Fibroblast of skin of abdomen (primary cell): ENCODE results near the gene OOSP2. TPM values are rescaled to one million over a fixed set of nuclear protein-coding genes. Genes with fewer than 3 reads are reported as not detected.
"Not testable (repeated sequence)": the region's sequence is repeated elsewhere in the genome, so short reads cannot be mapped to it uniquely, and the experiment has no call there.

ENCODE experiments used
- DNase-seq: peaks from one replicate; pipeline ENCODE4 v3.0.0-alpha.2; 2013
- polyA plus RNA-seq, 2 experiments: library from polyadenylated mRNA; unstranded; fragments of 120-200 nt; gene quantifications; one replicate each; pipeline ENCODE4 v1.2.1, GENCODE V29; 2013; ENCODE audit not compliant: insufficient read length in 2 of 2

The OOSP2 gene, protein sequence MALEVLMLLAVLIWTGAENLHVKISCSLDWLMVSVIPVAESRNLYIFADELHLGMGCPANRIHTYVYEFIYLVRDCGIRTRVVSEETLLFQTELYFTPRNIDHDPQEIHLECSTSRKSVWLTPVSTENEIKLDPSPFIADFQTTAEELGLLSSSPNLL
- polyA plus RNA-seq (2013, experiment 1 of 2; ENCODE audit: insufficient read length), result not detected
- polyA plus RNA-seq (2013, experiment 2 of 2; ENCODE audit: insufficient read length), result not detected

- DNase-seq, result no peak
Measured at GRCh38 chr11:60040109-60040508, at the start of gene OOSP2. TSS of gene OOSP2 (plus strand) at chr11:60040409. CDS start at chr11:60040460, 51 bp downstream.

- no peak for DNase-seq
Measured at GRCh38 chr11:59990421-59990820, 49.8 kb upstream of the OOSP2 start.

- no peak for DNase-seq
Measured at GRCh38 chr11:59992425-59992824, 47.8 kb upstream of the OOSP2 start.

GRCh38 chr11:59997800-59998199, 42.4 kb upstream of the OOSP2 start:
- DNase-seq, result no peak

DNA sequence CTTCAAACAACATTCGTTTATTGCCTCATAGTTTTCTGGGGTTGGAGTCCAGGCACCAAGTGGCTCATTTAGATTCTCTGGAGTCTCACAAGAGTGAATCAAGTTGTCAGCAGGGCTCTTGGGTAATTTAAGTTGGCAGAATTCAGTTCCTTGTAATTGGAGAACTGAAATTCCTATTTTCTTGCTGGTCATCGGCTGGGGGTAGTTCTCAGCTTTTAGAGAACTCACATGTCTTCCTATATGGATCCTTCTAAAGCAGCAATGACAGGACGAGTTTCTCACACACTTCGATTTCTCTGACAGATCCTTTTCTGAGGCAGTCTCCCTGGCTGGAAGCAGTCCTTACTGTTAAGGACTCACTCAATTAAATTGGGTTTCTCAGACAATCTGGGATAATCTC, 40.5 kb upstream of the OOSP2 start:
- no peak for DNase-seq

- DNase-seq, result no peak
Measured at GRCh38 chr11:60003729-60004128, 36.5 kb upstream of the OOSP2 start.

DNA sequence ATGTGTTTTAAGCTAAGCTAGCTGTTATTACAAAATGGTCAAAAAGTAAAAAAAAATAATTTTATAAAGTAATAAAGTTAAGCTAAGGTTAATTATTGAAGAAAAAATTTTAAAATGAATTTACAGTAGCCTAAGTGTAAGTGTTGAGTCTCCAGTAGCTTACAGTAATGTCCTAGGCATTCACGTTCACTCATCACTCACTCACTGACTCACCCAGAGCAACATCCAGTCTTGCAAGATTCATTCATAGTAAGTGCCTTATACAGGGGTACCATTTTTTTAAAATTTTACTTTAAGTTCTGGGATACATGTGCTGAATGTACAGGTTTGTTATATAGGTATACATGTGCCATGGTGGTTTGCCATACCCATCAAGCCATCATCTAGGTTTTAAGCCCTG, 34.8 kb upstream of the OOSP2 start:
- no peak for DNase-seq

- DNase-seq, result no peak
Measured at GRCh38 chr11:60016881-60017280, 23.3 kb upstream of the OOSP2 start, which contains the start of gene OOSP4B. TSS of gene OOSP4B (plus strand) at chr11:60017181.

DNA sequence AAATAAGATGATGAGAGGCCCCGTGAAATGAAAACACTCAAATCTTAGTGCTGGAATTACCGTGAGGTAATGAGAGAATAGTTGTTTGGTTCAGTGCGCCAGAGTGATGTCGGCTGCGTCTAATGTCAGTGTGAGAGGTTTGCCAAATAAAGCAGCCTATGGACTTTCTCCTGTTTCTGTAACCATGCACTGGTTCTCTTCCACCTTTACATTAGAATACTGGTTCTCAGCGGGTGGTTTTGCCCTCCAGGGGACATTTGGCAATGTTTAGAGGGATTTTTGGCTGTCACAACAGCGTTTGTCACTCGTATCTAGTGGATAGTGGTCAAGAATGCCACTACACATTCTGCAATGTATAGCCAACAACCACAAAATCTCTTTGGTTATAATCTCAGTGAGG, 22.2 kb upstream of the OOSP2 start:
- no peak for DNase-seq

GRCh38 chr11:60020376-60020775, 19.8 kb upstream of the OOSP2 start:
- not testable (repeated sequence) for DNase-seq

GRCh38 chr11:60029015-60029632, 11.1 kb upstream of the OOSP2 start:
- no peak for DNase-seq

- DNase-seq, result not testable (repeated sequence)
Measured at GRCh38 chr11:60050422-60050821, 10.2 kb downstream of the OOSP2 start.

DNA sequence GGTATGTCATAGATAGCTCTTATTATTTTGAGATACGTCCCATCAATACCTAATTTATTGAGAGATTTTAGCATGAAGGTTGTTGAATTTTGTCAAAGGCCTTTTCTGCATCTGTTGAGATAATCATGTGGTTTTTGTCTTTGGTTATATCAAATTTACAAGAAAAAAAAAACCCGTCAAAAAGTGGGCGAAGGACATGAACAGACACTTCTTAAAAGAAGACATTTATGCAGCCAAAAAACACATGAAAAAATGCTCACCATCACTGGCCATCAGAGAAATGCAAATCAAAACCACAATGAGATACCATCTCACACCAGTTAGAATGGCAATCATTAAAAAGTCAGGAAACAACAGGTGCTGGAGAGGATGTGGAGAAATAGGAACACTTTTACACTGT, 10.6 kb downstream of the OOSP2 start:
- not testable (repeated sequence) for DNase-seq

GRCh38 chr11:60056349-60056969, 16.2 kb downstream of the OOSP2 start, which contains the start of gene MS4A3:
TSS of gene MS4A3 (plus strand) at chr11:60056665. CDS start at chr11:60061161, 4,496 bp downstream.
- DNase-seq, result no peak

DNA sequence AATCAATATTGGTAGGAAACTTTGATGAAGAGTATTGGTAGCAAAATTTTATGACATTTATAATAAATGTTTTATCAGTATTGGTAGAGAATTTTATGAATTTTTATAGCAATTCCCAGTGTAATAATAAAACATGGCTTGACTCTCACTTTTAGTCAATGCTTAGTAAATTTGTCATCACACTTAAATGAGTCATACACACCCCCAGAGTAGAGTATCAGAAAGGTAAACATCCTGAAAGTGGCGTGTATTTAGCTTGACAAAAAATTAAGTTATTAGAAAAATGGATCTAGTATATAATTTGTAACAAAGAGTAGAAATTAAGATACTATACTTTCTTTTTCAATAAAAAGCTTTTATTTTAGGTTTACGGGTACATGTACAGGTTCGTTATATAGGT, 18.8 kb downstream of the OOSP2 start:
- DNase-seq, result no peak

GRCh38 chr11:60059521-60060240, 19.5 kb downstream of the OOSP2 start:
- DNase-seq, result no peak

DNA sequence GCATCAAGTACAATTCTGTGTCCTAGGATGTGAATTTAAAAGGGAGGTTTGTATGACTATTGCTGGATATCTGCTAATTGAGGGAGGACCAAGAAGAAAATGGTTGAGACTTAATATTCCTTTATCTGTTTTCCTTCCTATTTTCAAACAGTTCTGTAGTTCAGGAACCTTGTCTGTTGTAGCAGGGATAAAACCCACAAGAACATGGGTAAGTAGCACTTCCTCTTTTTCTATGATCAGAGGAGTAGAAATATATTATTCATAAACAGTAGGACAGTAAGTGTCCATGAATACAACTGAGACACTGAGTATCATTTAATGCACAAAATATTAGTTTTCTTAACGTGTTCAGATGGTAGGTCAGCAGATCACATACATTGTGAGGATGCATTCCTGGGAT, 23.9 kb downstream of the OOSP2 start:
- no peak for DNase-seq

DNA sequence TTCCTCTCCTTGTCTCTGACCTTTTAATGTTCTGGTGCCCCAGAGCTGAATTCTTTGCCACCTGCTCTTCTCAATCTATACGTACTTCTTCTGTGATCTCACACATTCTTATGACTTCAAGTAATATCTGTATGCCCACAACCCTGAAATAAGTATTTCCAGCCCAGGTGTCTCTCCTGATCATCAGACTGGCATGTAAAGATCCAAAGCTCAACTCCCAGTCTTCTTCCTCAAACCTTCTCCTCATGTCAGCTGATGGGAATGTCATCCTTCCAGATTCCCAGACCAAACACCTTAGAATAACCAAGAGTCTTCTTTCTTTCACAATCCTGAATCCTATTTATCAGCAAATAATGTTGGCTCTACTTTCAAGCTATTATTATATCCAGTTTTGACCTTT, 25.6 kb downstream of the OOSP2 start:
- DNase-seq, result no peak

DNA sequence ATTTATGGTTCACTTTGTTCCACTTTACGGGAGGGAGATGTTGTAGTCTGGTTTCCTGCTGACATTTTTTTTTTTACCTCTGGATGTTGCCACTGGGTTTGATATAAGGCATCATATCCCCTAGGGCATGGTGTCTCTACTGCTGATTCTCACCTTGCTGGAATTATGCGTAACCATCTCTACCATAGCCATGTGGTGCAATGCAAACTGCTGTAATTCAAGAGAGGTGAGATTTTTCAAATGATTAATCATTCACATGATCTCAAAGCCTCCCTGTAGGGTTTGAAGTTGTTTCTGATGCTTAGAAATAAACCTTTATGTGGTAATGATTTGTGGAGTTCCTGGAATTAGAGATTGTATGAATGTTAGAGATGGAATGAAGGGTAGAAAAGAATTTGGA, 29.2 kb downstream of the OOSP2 start:
- DNase-seq, result no peak

GRCh38 chr11:60071644-60072043, 31.4 kb downstream of the OOSP2 start:
- DNase-seq, result not testable (repeated sequence)

DNA sequence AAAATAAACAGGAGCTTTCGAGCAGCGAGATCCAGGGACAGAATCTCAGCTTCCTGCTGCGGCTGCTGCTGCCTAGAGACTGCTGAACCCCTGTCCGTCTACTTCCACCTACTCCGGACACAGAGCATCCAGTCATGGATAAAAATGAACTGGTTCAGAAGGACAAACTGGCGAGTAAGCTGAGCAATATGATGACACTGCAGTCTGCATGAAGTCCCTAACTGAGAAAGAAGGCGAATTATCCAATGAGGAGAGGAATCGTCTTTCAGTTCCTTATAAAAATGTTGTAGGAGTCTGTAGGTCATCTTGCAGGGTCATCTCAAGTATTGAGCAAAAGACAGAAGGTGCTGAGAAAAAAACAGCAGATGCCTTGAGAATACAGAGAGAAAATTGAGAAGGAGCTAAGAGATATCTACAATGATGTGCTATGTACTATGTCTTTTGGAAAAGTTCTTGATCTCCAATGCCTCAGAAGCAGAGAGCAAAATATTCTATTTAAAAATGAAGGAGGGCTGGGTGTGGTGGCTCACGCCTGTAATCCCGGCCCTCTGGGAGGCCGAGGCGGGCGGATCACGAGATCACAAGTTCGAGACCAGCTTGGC, 37.1 kb downstream of the OOSP2 start:
- no peak for DNase-seq

GRCh38 chr11:60077981-60078380, 37.8 kb downstream of the OOSP2 start:
- DNase-seq, result no peak

GRCh38 chr11:60078745-60079144, 38.5 kb downstream of the OOSP2 start:
- DNase-seq, result no peak
